Panc1 (cell line): ENCODE results near the gene NPHP3. TPM values are rescaled to one million over a fixed set of nuclear protein-coding genes. Genes with fewer than 3 reads are reported as not detected.

Experiments used
- ATAC-seq: fragments of 200-7000 bp; cut with Tn5 transposase; 2 replicates; pipeline ENCODE4 v1.9.1; 2020; ENCODE audit warnings: mild to moderate bottlenecking, moderate library complexity
- BruUV-seq: library from RNA; stranded (reverse); fragments of 400-500 nt; replicated peaks from 2 replicates; lab custom pipeline; 2021; lab: Mats Ljungman, UMichigan
- CTCF ChIA-PET: fragments of 300-600 bp; sonication (Branson Sonifier 250); formaldehyde crosslinking; loops from one replicate; lab custom pipeline; 2022; ENCODE audit warnings: antibody characterized with exemption; lab: Charles Lee
- POLR2A ChIA-PET: fragments of 300-600 bp; sonication (Branson Sonifier 250); formaldehyde crosslinking; loops from one replicate; lab custom pipeline; 2022; ENCODE audit warnings: antibody characterized with exemption; lab: Charles Lee
- DNase-seq: peaks from one replicate; pipeline ENCODE4 v3.0.0-alpha.2; 2010; ENCODE audit warnings: low read depth, low spot score
- H3K27ac ChIP-seq: 2 replicates; pipeline ENCODE4 v1.5.1; 2011; ENCODE audit warnings: mild to moderate bottlenecking, low read length, inconsistent platforms
- H3K27me3 ChIP-seq: fragments of 200-500 bp; sonication (Bioruptor generic); 2 replicates; pipeline ENCODE4 v1.6.0; 2014; ENCODE audit warnings: low read length, inconsistent platforms; ENCODE audit not compliant: control insufficient read depth, insufficient read depth
- H3K36me3 ChIP-seq: fragments of 200-500 bp; sonication (Bioruptor generic); 2 replicates; pipeline ENCODE4 v1.5.1; 2014; ENCODE audit warnings: inconsistent platforms, mild to moderate bottlenecking, low read length, moderate library complexity; ENCODE audit not compliant: control insufficient read depth, insufficient read depth
- H3K4me1 ChIP-seq: 2 replicates; pipeline ENCODE4 v1.5.1; 2011; ENCODE audit warnings: inconsistent platforms, mild to moderate bottlenecking, low read length, moderate library complexity; ENCODE audit not compliant: control insufficient read depth, insufficient read depth
- H3K4me3 ChIP-seq, 2 experiments: 2 replicates each; pipeline ENCODE4 v1.5.1; 2011 to 2012; ENCODE audit warnings: low read depth in 2 of 2, low read length in 2 of 2, mild to moderate bottlenecking in 2 of 2, inconsistent platforms in 1 of 2, moderate library complexity in 1 of 2
- H3K9me3 ChIP-seq: fragments of 200-500 bp; sonication (Bioruptor generic); 2 replicates; pipeline ENCODE4 v1.5.1; 2014; ENCODE audit warnings: low read depth, mild to moderate bottlenecking, inconsistent platforms, low read length, moderate library complexity; ENCODE audit not compliant: control insufficient read depth, insufficient read depth
- POLR2AphosphoS5 ChIP-seq: IDR thresholded peaks from 2 replicates; pipeline ENCODE4 v1.6.1; 2012; ENCODE audit warnings: mild to moderate bottlenecking, low read depth, low read length, moderate library complexity
- SIN3A ChIP-seq: IDR thresholded peaks from 2 replicates; pipeline ENCODE4 v1.6.1; 2012; ENCODE audit warnings: low read depth, mild to moderate bottlenecking, low read length, moderate library complexity, borderline replicate concordance; ENCODE audit not compliant: insufficient read depth
- TCF7L2 ChIP-seq: IDR thresholded peaks from 2 replicates; pipeline ENCODE4 v1.6.1; 2011; ENCODE audit warnings: mild to moderate bottlenecking, low read depth, low read length, inconsistent platforms
- in situ Hi-C: cut with HindIII; loops from 2 replicates; pipeline ENCODE4 v1.10.0; 2016; ENCODE audit warnings: low sequenced_read_pairs, low pct_unique_long_range_greater_than_20kb
- intact Hi-C: fragments of 100-400 bp; cut with micrococcal nuclease; formaldehyde crosslinking; loops from one replicate; pipeline ENCODE4 v1.10.0; 2022; ENCODE audit not compliant: unreplicated experiment
- total RNA-seq: library from RNA; stranded (reverse); gene quantifications from one replicate; pipeline ENCODE4 v1.2.1, GENCODE V29; 2021; ENCODE audit not compliant: unreplicated experiment
- TF ChIP-seq, protein P1 (sequence below), 2 experiments: IDR thresholded peaks; 2 replicates each; pipeline ENCODE4 v1.6.1; 2011 to 2012; ENCODE audit warnings: low read depth in 2 of 2, control low read depth in 1 of 2, low read length in 1 of 2, mild to moderate bottlenecking in 1 of 2, moderate library complexity in 1 of 2; ENCODE audit not compliant: insufficient read depth in 1 of 2
- TF ChIP-seq, protein P2 (sequence below): fragments of 450-650 bp; IDR thresholded peaks from 2 replicates; pipeline ENCODE4 v1.5.1; 2017; ENCODE audit warnings: mild to moderate bottlenecking

NPHP3 gene
- total RNA-seq, 1 experiment from 2014 or later, result 34.0 TPM

DNA sequence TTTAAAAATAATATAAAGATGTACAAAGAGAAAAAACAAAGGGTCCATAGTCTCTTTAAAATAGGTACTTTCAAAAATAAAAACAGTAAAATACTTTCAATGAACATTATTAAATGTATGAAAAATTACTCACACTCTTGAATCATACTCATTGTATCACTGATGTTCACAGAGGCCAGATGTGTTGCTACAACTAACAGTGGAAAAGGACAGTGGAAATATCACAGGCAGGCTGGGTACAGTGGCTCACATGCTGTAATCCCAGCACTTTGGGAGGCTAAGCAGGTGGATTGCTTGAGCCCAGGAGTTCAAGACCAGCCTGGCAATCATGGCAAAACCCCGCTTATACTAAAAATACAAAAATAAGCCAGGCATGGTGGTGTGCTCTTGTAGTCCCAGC, 26.8 kb downstream of the NPHP3 start:
- no peaks in the 10 kb centered on the region for H3K4me1 ChIP-seq
- no peak for ATAC-seq
- no peaks in the 10 kb centered on the region for H3K27me3 ChIP-seq
- DNase-seq, result no peak
- no peak for TF ChIP-seq TCF7L2
- no peak overlapping the region for H3K27ac ChIP-seq
- no TSS peak for BruUV-seq
- no peak overlapping the region for H3K4me3 ChIP-seq
- CTCF ChIA-PET, result no interaction called here
- intact Hi-C loops (no loop called here), in situ Hi-C loops (no loop called here)
- no peaks in the 10 kb centered on the region for H3K9me3 ChIP-seq
- H3K36me3 ChIP-seq, result peaks cover 58% of the 10 kb centered on the region
- POLR2A ChIA-PET, result interaction anchor here (0.7 kb wide), 1 partner anchor 21 kb away, joined by 3 read pairs; no protein-coding TSS in a partner anchor

DNA sequence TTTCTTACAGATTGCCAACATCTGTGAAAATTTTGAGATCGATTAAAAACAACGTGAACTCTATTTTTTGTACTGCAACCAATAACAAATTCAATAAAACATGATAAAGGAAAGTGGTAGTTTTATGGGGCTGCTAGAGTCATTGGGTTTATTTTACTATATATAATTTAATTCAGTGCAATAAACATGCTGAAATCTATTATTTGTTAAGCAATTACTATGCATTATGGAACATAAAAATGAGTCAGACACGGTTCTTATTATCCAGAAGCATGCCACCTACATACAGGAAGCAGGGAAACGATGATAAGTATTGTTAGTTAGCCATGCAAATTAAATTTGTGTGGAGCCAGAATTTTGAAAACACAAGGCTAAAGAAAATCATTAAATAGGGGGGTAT, 27.2 kb downstream of the NPHP3 start:
- no peaks in the 10 kb centered on the region for H3K4me1 ChIP-seq
- intact Hi-C loops, result no loop called here
- TF ChIP-seq SIN3A (no peak), TCF7L2 (no peak), POLR2AphosphoS5 (no peak)
- TF ChIP-seq, protein P1, sequence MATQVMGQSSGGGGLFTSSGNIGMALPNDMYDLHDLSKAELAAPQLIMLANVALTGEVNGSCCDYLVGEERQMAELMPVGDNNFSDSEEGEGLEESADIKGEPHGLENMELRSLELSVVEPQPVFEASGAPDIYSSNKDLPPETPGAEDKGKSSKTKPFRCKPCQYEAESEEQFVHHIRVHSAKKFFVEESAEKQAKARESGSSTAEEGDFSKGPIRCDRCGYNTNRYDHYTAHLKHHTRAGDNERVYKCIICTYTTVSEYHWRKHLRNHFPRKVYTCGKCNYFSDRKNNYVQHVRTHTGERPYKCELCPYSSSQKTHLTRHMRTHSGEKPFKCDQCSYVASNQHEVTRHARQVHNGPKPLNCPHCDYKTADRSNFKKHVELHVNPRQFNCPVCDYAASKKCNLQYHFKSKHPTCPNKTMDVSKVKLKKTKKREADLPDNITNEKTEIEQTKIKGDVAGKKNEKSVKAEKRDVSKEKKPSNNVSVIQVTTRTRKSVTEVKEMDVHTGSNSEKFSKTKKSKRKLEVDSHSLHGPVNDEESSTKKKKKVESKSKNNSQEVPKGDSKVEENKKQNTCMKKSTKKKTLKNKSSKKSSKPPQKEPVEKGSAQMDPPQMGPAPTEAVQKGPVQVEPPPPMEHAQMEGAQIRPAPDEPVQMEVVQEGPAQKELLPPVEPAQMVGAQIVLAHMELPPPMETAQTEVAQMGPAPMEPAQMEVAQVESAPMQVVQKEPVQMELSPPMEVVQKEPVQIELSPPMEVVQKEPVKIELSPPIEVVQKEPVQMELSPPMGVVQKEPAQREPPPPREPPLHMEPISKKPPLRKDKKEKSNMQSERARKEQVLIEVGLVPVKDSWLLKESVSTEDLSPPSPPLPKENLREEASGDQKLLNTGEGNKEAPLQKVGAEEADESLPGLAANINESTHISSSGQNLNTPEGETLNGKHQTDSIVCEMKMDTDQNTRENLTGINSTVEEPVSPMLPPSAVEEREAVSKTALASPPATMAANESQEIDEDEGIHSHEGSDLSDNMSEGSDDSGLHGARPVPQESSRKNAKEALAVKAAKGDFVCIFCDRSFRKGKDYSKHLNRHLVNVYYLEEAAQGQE (IDR thresholded peaks at IDR 0.05; ENCODE audit: insufficient read depth in 1 of 2, low read depth in 2 of 2, low read length in 1 of 2), result no peak
- TF ChIP-seq, protein P2, sequence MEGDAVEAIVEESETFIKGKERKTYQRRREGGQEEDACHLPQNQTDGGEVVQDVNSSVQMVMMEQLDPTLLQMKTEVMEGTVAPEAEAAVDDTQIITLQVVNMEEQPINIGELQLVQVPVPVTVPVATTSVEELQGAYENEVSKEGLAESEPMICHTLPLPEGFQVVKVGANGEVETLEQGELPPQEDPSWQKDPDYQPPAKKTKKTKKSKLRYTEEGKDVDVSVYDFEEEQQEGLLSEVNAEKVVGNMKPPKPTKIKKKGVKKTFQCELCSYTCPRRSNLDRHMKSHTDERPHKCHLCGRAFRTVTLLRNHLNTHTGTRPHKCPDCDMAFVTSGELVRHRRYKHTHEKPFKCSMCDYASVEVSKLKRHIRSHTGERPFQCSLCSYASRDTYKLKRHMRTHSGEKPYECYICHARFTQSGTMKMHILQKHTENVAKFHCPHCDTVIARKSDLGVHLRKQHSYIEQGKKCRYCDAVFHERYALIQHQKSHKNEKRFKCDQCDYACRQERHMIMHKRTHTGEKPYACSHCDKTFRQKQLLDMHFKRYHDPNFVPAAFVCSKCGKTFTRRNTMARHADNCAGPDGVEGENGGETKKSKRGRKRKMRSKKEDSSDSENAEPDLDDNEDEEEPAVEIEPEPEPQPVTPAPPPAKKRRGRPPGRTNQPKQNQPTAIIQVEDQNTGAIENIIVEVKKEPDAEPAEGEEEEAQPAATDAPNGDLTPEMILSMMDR, result no peak
- in situ Hi-C loops, result no loop called here
- peaks cover 58% of the 10 kb centered on the region for H3K36me3 ChIP-seq
- H3K9me3 ChIP-seq, result no peaks in the 10 kb centered on the region
- H3K4me3 ChIP-seq, result no peak overlapping the region
- DNase-seq (no peak), ATAC-seq (no peak)
- CTCF ChIA-PET, result no interaction called here
- no TSS peak for BruUV-seq
- H3K27ac ChIP-seq, result no peak overlapping the region
- POLR2A ChIA-PET, result no interaction called here
- no peaks in the 10 kb centered on the region for H3K27me3 ChIP-seq

DNA sequence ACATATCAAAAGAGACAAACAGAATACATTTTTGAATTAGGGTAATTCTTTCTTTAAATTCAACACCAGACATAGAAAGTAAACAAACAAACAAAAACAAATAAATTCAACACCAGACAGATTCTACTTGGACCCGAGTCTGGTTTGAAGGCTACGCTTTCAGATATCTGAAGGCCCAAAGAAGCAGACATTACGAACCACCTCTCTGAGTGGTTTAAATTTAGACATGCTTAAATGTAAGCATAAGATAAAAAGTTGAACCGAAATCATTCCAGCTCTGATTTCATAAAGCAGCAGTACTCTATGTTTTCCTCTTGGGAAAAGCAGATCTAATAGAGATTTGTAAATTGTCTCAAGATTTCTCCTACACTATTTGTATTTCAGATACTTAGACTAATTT, 32.2 kb downstream of the NPHP3 start:
- DNase-seq, result no peak
- Histone ChIP-seq H3K4me1 (no peaks in the 10 kb centered on the region), H3K4me3 (no peak overlapping the region), H3K27me3 (no peaks in the 10 kb centered on the region), H3K27ac (no peak overlapping the region), H3K36me3 (peaks cover 72% of the 10 kb centered on the region), H3K9me3 (no peaks in the 10 kb centered on the region)
- ChIA-PET POLR2A (no interaction called here), CTCF (no interaction called here)
- BruUV-seq, result no TSS peak
- in situ Hi-C loops, result no loop called here
- ATAC-seq, result no peak
- no peak for TF ChIP-seq SIN3A
- TF ChIP-seq, protein P2, result no peak
- TF ChIP-seq POLR2AphosphoS5, result no peak
- TF ChIP-seq TCF7L2, result no peak
- TF ChIP-seq, protein P1 (IDR thresholded peaks at IDR 0.05; ENCODE audit: insufficient read depth in 1 of 2, low read depth in 2 of 2, low read length in 1 of 2), result no peak
- intact Hi-C loops, result no loop called here
